ENCODE measurements around the gene SPP2. TPM values are rescaled to one million over a fixed set of nuclear protein-coding genes. Genes with fewer than 3 reads are reported as not detected.

The SPP2 gene
- total and polyA plus RNA-seq, 2 donors: 0.05 to 0.11 TPM

DNA sequence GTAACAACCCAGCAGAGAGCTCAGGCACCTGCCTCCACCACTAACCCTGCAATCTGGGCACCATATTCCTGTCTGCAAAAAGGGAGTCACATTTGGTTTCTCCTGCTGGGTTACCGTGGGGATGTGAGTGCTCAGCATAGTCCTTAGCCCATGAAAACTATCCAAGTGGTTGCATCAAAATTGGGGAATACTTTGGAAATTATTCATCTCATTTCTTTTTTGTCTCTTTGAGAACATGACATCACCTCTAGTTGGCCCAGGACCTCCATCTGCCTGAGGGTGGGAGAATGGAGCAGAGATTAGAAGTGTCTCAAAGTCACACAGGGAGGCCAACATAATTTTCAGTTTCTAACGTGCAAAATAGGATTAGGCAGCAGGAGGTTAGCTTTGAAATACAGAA, 19.3 kb upstream of the SPP2 start:
- 72% methylated on average over 2 of the region's 2 CpGs for WGBS
- Histone ChIP-seq H3K27ac (ENCODE audit: low read depth in 1 of 2, low read length in 1 of 2) (no peak overlapping the region), H3K4me3 (ENCODE audit: low read length in 2 of 2) (no peak overlapping the region), H3K36me3 (ENCODE audit: control insufficient read depth in 2 of 2, insufficient read depth in 2 of 2, low read length in 1 of 2) (no peaks in the 10 kb centered on the region), H3K4me1 (ENCODE audit: control insufficient read depth in 2 of 2, insufficient read depth in 2 of 2, low read length in 2 of 2) (no peaks in the 10 kb centered on the region), H3K27me3 (ENCODE audit: control insufficient read depth in 2 of 2, insufficient read depth in 1 of 2, low read length in 1 of 2) (peaks cover 0 to 6% of the 10 kb centered on the region in 2 donors), H3K9me3 (ENCODE audit: control insufficient read depth in 2 of 2, insufficient read depth in 1 of 2, low read length in 1 of 2) (peaks cover 0 to 8% of the 10 kb centered on the region in 2 donors)
- DNase-seq (ENCODE audit: low read depth in 6 of 9, low spot score in 9 of 9): no peak

DNA sequence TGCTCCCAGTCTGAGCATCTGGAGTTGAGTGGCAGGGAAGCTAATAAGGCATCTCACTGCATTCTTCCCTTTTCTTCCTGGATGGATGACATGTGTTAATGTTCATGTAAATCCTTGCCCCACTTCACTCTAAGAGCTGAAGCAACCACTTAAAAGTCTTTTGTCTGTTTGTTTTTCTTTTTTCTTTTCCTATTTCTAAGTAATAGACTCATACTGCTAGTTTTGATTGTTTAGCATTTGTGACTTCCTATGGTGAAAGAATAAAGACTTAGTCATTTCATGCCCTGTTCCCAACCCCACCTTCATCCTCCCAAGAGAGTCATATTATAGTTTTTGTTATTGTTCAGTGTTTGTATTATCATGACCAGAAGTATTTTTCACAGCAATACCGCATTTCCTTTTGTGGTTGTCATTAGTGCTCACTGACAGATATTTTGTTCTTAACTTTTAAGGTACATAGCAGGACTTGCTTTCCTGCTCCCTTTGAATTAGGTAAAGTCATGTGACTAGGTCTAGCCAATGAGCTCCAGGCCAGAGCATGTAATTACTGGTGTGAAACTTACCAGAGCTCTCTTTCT, 18.1 kb upstream of the SPP2 start:
- DNase-seq (ENCODE audit: low read depth in 6 of 9, low spot score in 9 of 9): no peak
- H3K36me3 ChIP-seq (ENCODE audit: control insufficient read depth in 2 of 2, insufficient read depth in 2 of 2, low read length in 1 of 2): no peaks in the 10 kb centered on the region
- H3K4me1 ChIP-seq (ENCODE audit: control insufficient read depth in 2 of 2, insufficient read depth in 2 of 2, low read length in 2 of 2): no peaks in the 10 kb centered on the region
- H3K27me3 ChIP-seq (ENCODE audit: control insufficient read depth in 2 of 2, insufficient read depth in 1 of 2, low read length in 1 of 2): peaks cover 0 to 2% of the 10 kb centered on the region in 2 donors
- H3K4me3 ChIP-seq (ENCODE audit: low read length in 2 of 2): no peak overlapping the region
- H3K27ac ChIP-seq (ENCODE audit: low read depth in 1 of 2, low read length in 1 of 2): no peak overlapping the region
- WGBS: 95% methylated on average over 1 of the region's 1 CpG
- peaks cover 0 to 8% of the 10 kb centered on the region in 2 donors for H3K9me3 ChIP-seq (ENCODE audit: control insufficient read depth in 2 of 2, insufficient read depth in 1 of 2, low read length in 1 of 2)

DNA sequence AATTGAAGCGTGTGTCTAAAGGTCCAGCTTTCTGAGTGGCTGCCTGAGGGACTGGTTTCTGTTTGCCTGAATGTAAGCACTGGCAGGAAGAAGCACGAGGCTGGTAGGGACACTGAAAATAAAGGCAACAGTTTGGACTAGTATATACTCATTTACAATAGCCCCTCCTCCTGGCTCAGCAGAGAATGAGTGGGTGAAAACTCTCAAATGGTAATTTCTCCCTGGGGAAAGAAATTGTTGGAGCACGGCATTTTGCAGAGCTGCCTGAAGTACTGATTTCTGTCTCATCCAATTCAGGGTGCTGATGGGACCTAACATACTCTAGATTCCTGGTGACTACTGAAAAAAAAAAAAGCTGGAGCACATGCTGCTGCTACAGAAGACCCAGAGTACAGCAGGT, 17.3 kb upstream of the SPP2 start:
- 85% methylated on average over 3 of the region's 3 CpGs for WGBS
- no peak for DNase-seq (ENCODE audit: low read depth in 6 of 9, low spot score in 9 of 9)

DNA sequence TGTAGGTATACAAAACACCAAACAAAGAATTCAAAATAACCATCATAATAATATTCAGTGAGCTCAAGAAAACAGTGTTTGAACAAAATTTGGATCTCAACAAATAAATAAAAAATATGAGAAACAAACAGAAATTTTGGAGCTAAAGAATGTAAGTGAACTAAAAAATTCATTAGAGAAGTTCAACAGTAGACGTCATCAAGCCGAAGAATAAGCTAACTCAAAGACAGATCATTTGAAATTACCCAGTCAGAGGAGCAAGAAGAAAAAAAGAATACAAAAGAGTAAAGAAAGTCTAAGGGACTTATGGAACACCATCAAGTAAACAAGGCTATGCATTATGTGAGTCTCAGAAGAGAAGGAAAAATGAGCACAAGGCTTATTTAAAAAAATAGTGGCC, 16.6 kb upstream of the SPP2 start:
- Histone ChIP-seq H3K4me1 (ENCODE audit: control insufficient read depth in 2 of 2, insufficient read depth in 2 of 2, low read length in 2 of 2) (no peaks in the 10 kb centered on the region), H3K4me3 (ENCODE audit: low read length in 2 of 2) (no peak overlapping the region), H3K27me3 (ENCODE audit: control insufficient read depth in 2 of 2, insufficient read depth in 1 of 2, low read length in 1 of 2) (no peaks in the 10 kb centered on the region), H3K27ac (ENCODE audit: low read depth in 1 of 2, low read length in 1 of 2) (no peak overlapping the region), H3K36me3 (ENCODE audit: control insufficient read depth in 2 of 2, insufficient read depth in 2 of 2, low read length in 1 of 2) (no peaks in the 10 kb centered on the region), H3K9me3 (ENCODE audit: control insufficient read depth in 2 of 2, insufficient read depth in 1 of 2, low read length in 1 of 2) (peaks cover 0 to 8% of the 10 kb centered on the region in 2 donors)
- DNase-seq (ENCODE audit: low read depth in 6 of 9, low spot score in 9 of 9): no peak
- over 99% methylated on average over 2 of the region's 2 CpGs for WGBS

More for the DNA sequence above, 17.3 kb upstream of the SPP2 start:
- H3K27ac ChIP-seq (ENCODE audit: low read depth in 1 of 2, low read length in 1 of 2): no peak overlapping the region
- H3K36me3 ChIP-seq (ENCODE audit: control insufficient read depth in 2 of 2, insufficient read depth in 2 of 2, low read length in 1 of 2): no peaks in the 10 kb centered on the region
- H3K4me1 ChIP-seq (ENCODE audit: control insufficient read depth in 2 of 2, insufficient read depth in 2 of 2, low read length in 2 of 2): no peaks in the 10 kb centered on the region
- H3K4me3 ChIP-seq (ENCODE audit: low read length in 2 of 2): no peak overlapping the region
- no peaks in the 10 kb centered on the region for H3K27me3 ChIP-seq (ENCODE audit: control insufficient read depth in 2 of 2, insufficient read depth in 1 of 2, low read length in 1 of 2)
- H3K9me3 ChIP-seq (ENCODE audit: control insufficient read depth in 2 of 2, insufficient read depth in 1 of 2, low read length in 1 of 2): peaks cover 0 to 8% of the 10 kb centered on the region in 2 donors

DNA sequence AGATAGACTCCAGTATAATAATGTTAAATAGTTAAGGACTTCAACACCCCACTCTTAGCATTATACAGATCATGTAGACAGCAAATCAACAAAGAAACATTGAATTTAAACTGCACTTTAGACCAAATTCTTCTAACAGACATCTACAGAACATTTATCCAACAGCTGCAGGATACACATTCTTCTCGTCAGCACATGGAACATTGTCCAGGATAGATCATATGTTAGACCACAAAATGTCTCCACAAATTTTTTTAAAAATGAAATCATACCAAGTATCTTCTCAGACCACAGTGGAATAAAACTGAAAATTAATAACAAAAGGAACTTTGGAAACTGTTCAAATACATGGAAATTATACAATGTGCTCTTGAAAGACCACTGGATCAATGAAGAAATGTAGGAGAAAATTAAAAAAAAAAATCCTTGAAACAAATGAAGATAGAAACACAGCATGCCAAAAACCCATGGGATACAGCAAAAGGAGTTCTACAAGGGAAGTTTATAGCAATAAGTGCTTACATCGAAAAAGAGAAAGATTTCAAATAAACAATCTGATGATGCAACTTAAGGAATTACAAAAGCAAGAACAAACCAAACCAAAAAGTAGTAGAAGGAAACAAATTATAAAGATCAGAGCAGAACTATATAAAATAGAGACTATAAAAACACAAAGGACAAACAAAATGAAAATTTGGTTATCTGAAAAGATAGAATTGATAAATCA, 12.3 kb upstream of the SPP2 start:
- no peak overlapping the region for H3K27ac ChIP-seq (ENCODE audit: low read depth in 1 of 2, low read length in 1 of 2)
- H3K4me1 ChIP-seq (ENCODE audit: control insufficient read depth in 2 of 2, insufficient read depth in 2 of 2, low read length in 2 of 2): no peaks in the 10 kb centered on the region

DNA sequence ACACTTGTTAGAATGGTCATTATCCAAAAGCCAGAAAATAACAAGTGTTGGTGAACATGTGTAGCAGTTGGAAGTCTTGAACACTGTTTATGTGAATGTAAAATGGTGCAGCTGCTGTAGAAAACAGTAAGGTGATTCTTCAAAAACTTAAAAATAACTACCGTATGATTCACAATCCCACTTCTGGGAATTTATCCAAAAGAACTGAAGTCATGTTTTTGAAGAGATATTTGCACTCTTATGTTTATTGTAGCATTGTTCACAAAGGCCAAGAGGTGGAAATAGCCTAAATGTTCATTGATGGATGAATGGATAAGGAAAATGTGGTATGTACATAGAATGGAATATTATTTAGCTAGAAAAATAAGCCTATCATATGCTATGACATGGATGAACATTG, 6.3 kb upstream of the SPP2 start:
- Histone ChIP-seq H3K36me3 (ENCODE audit: control insufficient read depth in 2 of 2, insufficient read depth in 2 of 2, low read length in 1 of 2) (no peaks in the 10 kb centered on the region), H3K27me3 (ENCODE audit: control insufficient read depth in 2 of 2, insufficient read depth in 1 of 2, low read length in 1 of 2) (peaks cover 0 to 2% of the 10 kb centered on the region in 2 donors), H3K9me3 (ENCODE audit: control insufficient read depth in 2 of 2, insufficient read depth in 1 of 2, low read length in 1 of 2) (no peaks in the 10 kb centered on the region), H3K27ac (ENCODE audit: low read depth in 1 of 2, low read length in 1 of 2) (no peak overlapping the region), H3K4me3 (ENCODE audit: low read length in 2 of 2) (no peak overlapping the region), H3K4me1 (ENCODE audit: control insufficient read depth in 2 of 2, insufficient read depth in 2 of 2, low read length in 2 of 2) (no peaks in the 10 kb centered on the region)
- WGBS: 91% methylated on average over 1 of the region's 1 CpG
- DNase-seq (ENCODE audit: low read depth in 6 of 9, low spot score in 9 of 9): no peak

More for the DNA sequence above, 12.3 kb upstream of the SPP2 start:
- Histone ChIP-seq H3K36me3 (ENCODE audit: control insufficient read depth in 2 of 2, insufficient read depth in 2 of 2, low read length in 1 of 2) (no peaks in the 10 kb centered on the region), H3K27me3 (ENCODE audit: control insufficient read depth in 2 of 2, insufficient read depth in 1 of 2, low read length in 1 of 2) (peaks cover 0 to 2% of the 10 kb centered on the region in 2 donors), H3K4me3 (ENCODE audit: low read length in 2 of 2) (no peak overlapping the region), H3K9me3 (ENCODE audit: control insufficient read depth in 2 of 2, insufficient read depth in 1 of 2, low read length in 1 of 2) (peaks cover 0 to 8% of the 10 kb centered on the region in 2 donors)
- no peak for DNase-seq (ENCODE audit: low read depth in 6 of 9, low spot score in 9 of 9)
- 88% methylated on average over 2 of the region's 2 CpGs for WGBS

DNA sequence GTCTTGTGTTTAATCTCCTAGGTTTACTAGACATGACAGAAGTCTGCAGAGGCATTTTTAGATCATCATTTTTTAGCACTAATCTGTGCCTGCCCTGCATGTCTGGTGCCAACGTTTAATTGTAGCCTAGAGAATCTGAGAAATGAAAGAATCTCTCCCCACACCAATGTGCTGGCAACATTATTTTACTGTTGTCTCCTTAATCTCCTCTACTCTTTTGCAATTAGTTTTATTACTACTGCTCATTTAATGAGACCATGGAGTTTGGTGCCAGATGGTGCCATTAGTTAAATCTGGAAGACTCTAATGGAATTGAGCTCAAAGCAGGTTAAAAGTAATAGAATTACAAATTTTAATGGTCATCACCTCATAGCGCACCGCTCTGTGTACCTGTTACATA, 4.0 kb upstream of the SPP2 start:
- WGBS: 93% methylated on average over 3 of the region's 3 CpGs
- H3K4me3 ChIP-seq (ENCODE audit: low read length in 2 of 2): no peak overlapping the region
- H3K4me1 ChIP-seq (ENCODE audit: control insufficient read depth in 2 of 2, insufficient read depth in 2 of 2, low read length in 2 of 2): no peaks in the 10 kb centered on the region
- no peak for DNase-seq (ENCODE audit: low read depth in 6 of 9, low spot score in 9 of 9)
- no peak overlapping the region for H3K27ac ChIP-seq (ENCODE audit: low read depth in 1 of 2, low read length in 1 of 2)
- no peaks in the 10 kb centered on the region for H3K9me3 ChIP-seq (ENCODE audit: control insufficient read depth in 2 of 2, insufficient read depth in 1 of 2, low read length in 1 of 2)
- no peaks in the 10 kb centered on the region for H3K36me3 ChIP-seq (ENCODE audit: control insufficient read depth in 2 of 2, insufficient read depth in 2 of 2, low read length in 1 of 2)
- peaks cover 0 to 2% of the 10 kb centered on the region in 2 donors for H3K27me3 ChIP-seq (ENCODE audit: control insufficient read depth in 2 of 2, insufficient read depth in 1 of 2, low read length in 1 of 2)

DNA sequence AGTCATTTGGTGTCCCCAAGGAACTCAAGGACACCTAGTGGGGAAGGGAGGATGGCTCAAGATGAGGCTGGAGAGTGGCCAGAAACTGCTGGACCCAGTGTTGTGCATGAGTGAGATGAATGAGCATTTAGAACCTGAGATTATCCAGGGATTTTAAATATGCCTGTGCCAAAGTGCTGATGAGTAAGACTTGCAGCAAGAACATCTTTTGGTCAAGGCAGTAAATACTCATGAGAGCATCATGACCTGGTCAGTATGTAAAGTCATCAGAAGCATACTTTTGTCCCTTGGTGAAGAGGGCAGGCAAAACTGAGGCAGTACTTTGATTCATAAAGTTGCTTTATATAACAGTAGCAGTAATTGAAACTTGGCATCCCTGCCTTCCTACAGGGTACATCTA, 3.1 kb upstream of the SPP2 start:
- Histone ChIP-seq H3K4me3 (ENCODE audit: low read length in 2 of 2) (no peak overlapping the region), H3K27me3 (ENCODE audit: control insufficient read depth in 2 of 2, insufficient read depth in 1 of 2, low read length in 1 of 2) (no peaks in the 10 kb centered on the region), H3K27ac (ENCODE audit: low read depth in 1 of 2, low read length in 1 of 2) (no peak overlapping the region), H3K9me3 (ENCODE audit: control insufficient read depth in 2 of 2, insufficient read depth in 1 of 2, low read length in 1 of 2) (no peaks in the 10 kb centered on the region), H3K4me1 (ENCODE audit: control insufficient read depth in 2 of 2, insufficient read depth in 2 of 2, low read length in 2 of 2) (no peaks in the 10 kb centered on the region), H3K36me3 (ENCODE audit: control insufficient read depth in 2 of 2, insufficient read depth in 2 of 2, low read length in 1 of 2) (no peaks in the 10 kb centered on the region)
- no peak for DNase-seq (ENCODE audit: low read depth in 6 of 9, low spot score in 9 of 9)

DNA sequence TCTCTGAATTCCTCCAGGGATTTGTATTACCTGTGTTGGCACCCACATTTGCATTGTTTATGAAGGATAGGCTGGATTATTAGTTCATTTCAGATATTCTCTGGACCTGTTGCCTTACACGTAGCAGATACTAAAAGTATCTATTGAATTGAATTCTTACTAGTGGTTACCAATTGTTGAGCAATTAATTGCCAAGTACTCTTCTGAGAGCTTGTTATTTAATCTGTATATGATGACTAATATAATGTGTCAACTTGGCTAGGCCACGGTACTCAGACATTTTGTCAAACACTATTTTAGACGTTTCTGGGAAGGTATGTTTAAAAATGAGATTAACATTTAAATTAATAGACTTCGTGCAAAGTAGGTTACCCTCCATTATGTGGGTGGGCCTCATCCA, 2.5 kb upstream of the SPP2 start:
- H3K4me3 ChIP-seq (ENCODE audit: low read length in 2 of 2): no peak overlapping the region
- DNase-seq (ENCODE audit: low read depth in 6 of 9, low spot score in 9 of 9): no peak
- H3K9me3 ChIP-seq (ENCODE audit: control insufficient read depth in 2 of 2, insufficient read depth in 1 of 2, low read length in 1 of 2): no peaks in the 10 kb centered on the region
- H3K27ac ChIP-seq (ENCODE audit: low read depth in 1 of 2, low read length in 1 of 2): no peak overlapping the region
- WGBS: 94% methylated on average over 4 of the region's 4 CpGs
- H3K4me1 ChIP-seq (ENCODE audit: control insufficient read depth in 2 of 2, insufficient read depth in 2 of 2, low read length in 2 of 2): no peaks in the 10 kb centered on the region
- H3K36me3 ChIP-seq (ENCODE audit: control insufficient read depth in 2 of 2, insufficient read depth in 2 of 2, low read length in 1 of 2): no peaks in the 10 kb centered on the region
- H3K27me3 ChIP-seq (ENCODE audit: control insufficient read depth in 2 of 2, insufficient read depth in 1 of 2, low read length in 1 of 2): no peaks in the 10 kb centered on the region
